Measurements from ENCODE around the gene ATRN. TPM values are rescaled to one million over a fixed set of nuclear protein-coding genes. Genes with fewer than 3 reads are reported as not detected.

The ATRN gene
- total RNA-seq, 3 donors from 2014 or later (not counting 1 experiment from before 2014, with no cell fraction given): 16.1 to 21.8 (median 19.3) TPM

GRCh38 chr20:3686867-3687321 lies 216.1 kb downstream of the ATRN start:
- H3K36me3 Mint-ChIP-seq: no peaks in the 10 kb centered on the region
- H3K27ac ChIP-seq (ENCODE audit: low read length): no peak overlapping the region
- DNase-seq: no peak

GRCh38 chr20:3687655-3688054 lies 216.8 kb downstream of the ATRN start:
- Mint-ChIP-seq H3K9me3 (no peaks in the 10 kb centered on the region), H3K36me3 (no peaks in the 10 kb centered on the region), H3K4me3 (no peak overlapping the region), H3K27me3 (ENCODE audit: low read depth in 2 of 2) (peaks cover 26 to 35% of the 10 kb centered on the region in 2 donors), H3K4me1 (no peaks in the 10 kb centered on the region), H3K27ac (no peak overlapping the region)
- TF ChIP-seq CTCF (IDR thresholded peaks at IDR 0.05): no peak
- no peak for DNase-seq
- no peaks in the 10 kb centered on the region for H3K4me1 ChIP-seq (ENCODE audit: control insufficient read depth, insufficient read depth, low read length)
- no peak for ATAC-seq
- H3K4me3 ChIP-seq (ENCODE audit: low read length): no peak overlapping the region
- H3K27ac ChIP-seq (ENCODE audit: low read length): no peak overlapping the region
- intact Hi-C loops (cut with micrococcal nuclease): no loop called here
- 55% methylated on average over 1 of the region's 2 CpGs for WGBS (ENCODE audit: insufficient coverage)
- no peaks in the 10 kb centered on the region for H3K36me3 ChIP-seq (ENCODE audit: control insufficient read depth, insufficient read depth, low read length)
- H3K9me3 ChIP-seq (ENCODE audit: control insufficient read depth, insufficient read depth, low read length): no peaks in the 10 kb centered on the region
- H3K27me3 ChIP-seq (ENCODE audit: control insufficient read depth, insufficient read depth, low read length): peaks cover 2% of the 10 kb centered on the region

More at GRCh38 chr20:3686867-3687321, 216.1 kb downstream of the ATRN start:
- Histone ChIP-seq H3K36me3 (ENCODE audit: control insufficient read depth, insufficient read depth, low read length) (no peaks in the 10 kb centered on the region), H3K4me3 (ENCODE audit: low read length) (no peak overlapping the region), H3K27me3 (ENCODE audit: control insufficient read depth, insufficient read depth, low read length) (peaks cover 6% of the 10 kb centered on the region), H3K9me3 (ENCODE audit: control insufficient read depth, insufficient read depth, low read length) (no peaks in the 10 kb centered on the region), H3K4me1 (ENCODE audit: control insufficient read depth, insufficient read depth, low read length) (no peaks in the 10 kb centered on the region)
- no peaks in the 10 kb centered on the region for H3K9me3 Mint-ChIP-seq
- H3K4me3 Mint-ChIP-seq: no peak overlapping the region
- intact Hi-C loops (cut with micrococcal nuclease): no loop called here
- no peak for ATAC-seq
- peaks cover 26 to 35% of the 10 kb centered on the region in 2 donors for H3K27me3 Mint-ChIP-seq (ENCODE audit: low read depth in 2 of 2)
- H3K4me1 Mint-ChIP-seq: no peaks in the 10 kb centered on the region
- no peak for TF ChIP-seq CTCF (IDR thresholded peaks at IDR 0.05)
- H3K27ac Mint-ChIP-seq: no peak overlapping the region
- WGBS (ENCODE audit: insufficient coverage): 82% methylated on average over 9 of the region's 9 CpGs

- H3K4me1 Mint-ChIP-seq: no peaks in the 10 kb centered on the region
- no peak overlapping the region for H3K4me3 ChIP-seq (ENCODE audit: low read length)
- H3K4me1 ChIP-seq (ENCODE audit: control insufficient read depth, insufficient read depth, low read length): no peaks in the 10 kb centered on the region
- H3K27ac ChIP-seq (ENCODE audit: low read length): no peak overlapping the region
- no peak overlapping the region for H3K4me3 Mint-ChIP-seq
- TF ChIP-seq CTCF (IDR thresholded peaks at IDR 0.05): no peak
- 88% methylated on average over 9 of the region's 11 CpGs for WGBS (ENCODE audit: insufficient coverage)
- no peaks in the 10 kb centered on the region for H3K36me3 Mint-ChIP-seq
- DNase-seq (no peak), ATAC-seq (no peak)
- intact Hi-C loops (cut with micrococcal nuclease): no loop called here
- no peaks in the 10 kb centered on the region for H3K36me3 ChIP-seq (ENCODE audit: control insufficient read depth, insufficient read depth, low read length)
- no peak overlapping the region for H3K27ac Mint-ChIP-seq
- H3K27me3 Mint-ChIP-seq (ENCODE audit: low read depth in 2 of 2): peaks cover 16 to 19% of the 10 kb centered on the region in 2 donors
- no peaks in the 10 kb centered on the region for H3K27me3 ChIP-seq (ENCODE audit: control insufficient read depth, insufficient read depth, low read length)
- no peaks in the 10 kb centered on the region for H3K9me3 Mint-ChIP-seq
- H3K9me3 ChIP-seq (ENCODE audit: control insufficient read depth, insufficient read depth, low read length): no peaks in the 10 kb centered on the region
Observed at GRCh38 chr20:3689978-3690377, 219.2 kb downstream of the ATRN start.

GRCh38 chr20:3690413-3690812 lies 219.6 kb downstream of the ATRN start:
- no peaks in the 10 kb centered on the region for H3K36me3 ChIP-seq (ENCODE audit: control insufficient read depth, insufficient read depth, low read length)
- no peak overlapping the region for H3K27ac ChIP-seq (ENCODE audit: low read length)
- no peak for TF ChIP-seq CTCF (IDR thresholded peaks at IDR 0.05)
- H3K4me3 ChIP-seq (ENCODE audit: low read length): no peak overlapping the region
- H3K9me3 Mint-ChIP-seq: no peaks in the 10 kb centered on the region
- DNase-seq (no peak), ATAC-seq (no peak)
- H3K9me3 ChIP-seq (ENCODE audit: control insufficient read depth, insufficient read depth, low read length): no peaks in the 10 kb centered on the region
- no peak overlapping the region for H3K4me3 Mint-ChIP-seq
- 83% methylated on average over 1 of the region's 3 CpGs for WGBS (ENCODE audit: insufficient coverage)
- intact Hi-C loops (cut with micrococcal nuclease): no loop called here
- no peak overlapping the region for H3K27ac Mint-ChIP-seq
- no peaks in the 10 kb centered on the region for H3K4me1 ChIP-seq (ENCODE audit: control insufficient read depth, insufficient read depth, low read length)
- no peaks in the 10 kb centered on the region for H3K27me3 ChIP-seq (ENCODE audit: control insufficient read depth, insufficient read depth, low read length)
- no peaks in the 10 kb centered on the region for H3K36me3 Mint-ChIP-seq
- H3K27me3 Mint-ChIP-seq (ENCODE audit: low read depth in 2 of 2): peaks cover 14 to 19% of the 10 kb centered on the region in 2 donors
- H3K4me1 Mint-ChIP-seq: no peaks in the 10 kb centered on the region
